CD4-positive, alpha-beta T cell treated with Interleukin-10 for 1 hour (primary cell): Measurements from ENCODE around the gene PDIA2.

ENCODE experiments used
- DNase-seq: peaks from one replicate; pipeline ENCODE4 v3.0.0-alpha.2; 2020

PDIA2 gene

DNA sequence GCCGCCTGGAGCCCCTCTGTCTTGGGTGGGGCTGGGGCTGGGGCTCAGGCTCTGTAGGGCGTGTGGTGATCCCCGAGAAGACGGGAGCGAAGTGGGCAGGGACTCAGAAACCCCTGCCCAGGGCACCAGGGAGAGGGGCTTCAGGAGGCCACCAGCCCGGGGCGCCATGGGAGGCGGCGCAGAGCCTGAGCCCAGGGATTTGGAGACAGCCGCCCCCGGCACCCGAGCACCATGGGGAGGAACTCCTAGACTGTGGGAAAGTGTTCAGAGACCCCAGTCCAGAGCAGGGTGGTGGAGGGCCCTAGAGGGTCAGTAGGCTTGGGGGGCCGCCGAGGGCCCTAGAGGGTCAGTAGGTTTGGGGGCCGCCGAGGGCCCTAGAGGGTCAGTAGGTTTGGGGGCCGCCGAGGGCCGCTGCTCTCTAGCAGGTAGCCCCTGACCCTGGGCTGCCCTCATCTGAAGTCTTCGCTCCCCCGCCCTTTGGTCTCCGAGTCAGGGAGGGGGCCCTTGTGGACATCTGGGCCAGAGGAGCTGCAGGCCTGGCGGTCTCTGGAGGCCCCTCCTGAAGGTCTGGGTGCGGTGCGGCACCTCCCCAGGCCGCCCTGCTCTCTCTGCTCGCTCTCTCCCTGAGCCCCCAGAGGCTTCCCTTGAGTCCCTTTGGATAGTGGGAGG is 1.8 kb upstream of the PDIA2 start:
- DNase-seq: no peak

DNA sequence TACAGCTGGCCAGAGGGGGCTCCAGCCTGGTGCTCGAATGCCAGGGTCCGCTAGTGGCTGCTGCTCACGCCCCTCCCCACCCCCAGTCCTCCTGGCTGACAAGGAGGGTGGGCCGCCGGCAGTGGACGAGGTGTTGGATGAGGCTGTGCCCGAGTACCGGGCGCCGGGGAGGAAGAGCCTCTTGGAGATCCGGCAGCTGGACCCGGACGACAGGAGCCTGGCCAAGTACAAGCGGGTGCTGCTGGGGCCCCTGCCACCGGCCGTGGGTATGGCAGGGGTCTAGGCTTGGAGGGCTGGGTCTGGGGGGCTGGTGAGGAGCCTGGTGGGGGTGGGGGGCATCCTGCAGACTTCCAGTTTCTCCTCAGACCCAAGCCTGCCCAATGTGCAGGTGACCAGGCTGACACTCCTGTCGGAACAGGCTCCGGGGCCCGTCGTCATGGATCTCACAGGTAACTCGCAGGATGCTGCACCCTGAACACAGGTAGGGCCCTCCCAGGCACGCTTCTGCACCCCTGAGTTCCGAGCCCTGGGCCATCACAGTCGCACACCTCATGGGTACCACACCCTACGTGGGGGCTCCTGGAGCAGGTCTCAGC is 1.2 kb upstream of the PDIA2 start:
- no peak for DNase-seq

DNA sequence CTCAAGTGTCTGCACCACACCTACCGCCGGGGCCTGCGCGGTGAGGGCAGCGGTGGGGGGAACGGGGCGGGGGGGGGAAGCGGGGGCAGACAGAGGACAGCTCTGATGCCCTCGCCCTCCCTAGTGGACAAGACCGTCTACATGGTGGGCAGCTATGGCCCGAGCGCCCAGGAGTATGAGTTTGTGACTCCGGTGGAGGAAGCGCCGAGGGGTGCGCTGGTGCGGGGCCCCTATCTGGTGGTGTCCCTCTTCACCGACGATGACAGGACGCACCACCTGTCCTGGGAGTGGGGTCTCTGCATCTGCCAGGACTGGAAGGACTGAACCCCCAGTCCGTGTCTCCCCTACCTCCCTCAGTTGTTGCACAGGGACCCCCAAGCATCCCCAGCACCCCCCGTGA is 473 bp upstream of the PDIA2 start:
- no peak for DNase-seq

DNA sequence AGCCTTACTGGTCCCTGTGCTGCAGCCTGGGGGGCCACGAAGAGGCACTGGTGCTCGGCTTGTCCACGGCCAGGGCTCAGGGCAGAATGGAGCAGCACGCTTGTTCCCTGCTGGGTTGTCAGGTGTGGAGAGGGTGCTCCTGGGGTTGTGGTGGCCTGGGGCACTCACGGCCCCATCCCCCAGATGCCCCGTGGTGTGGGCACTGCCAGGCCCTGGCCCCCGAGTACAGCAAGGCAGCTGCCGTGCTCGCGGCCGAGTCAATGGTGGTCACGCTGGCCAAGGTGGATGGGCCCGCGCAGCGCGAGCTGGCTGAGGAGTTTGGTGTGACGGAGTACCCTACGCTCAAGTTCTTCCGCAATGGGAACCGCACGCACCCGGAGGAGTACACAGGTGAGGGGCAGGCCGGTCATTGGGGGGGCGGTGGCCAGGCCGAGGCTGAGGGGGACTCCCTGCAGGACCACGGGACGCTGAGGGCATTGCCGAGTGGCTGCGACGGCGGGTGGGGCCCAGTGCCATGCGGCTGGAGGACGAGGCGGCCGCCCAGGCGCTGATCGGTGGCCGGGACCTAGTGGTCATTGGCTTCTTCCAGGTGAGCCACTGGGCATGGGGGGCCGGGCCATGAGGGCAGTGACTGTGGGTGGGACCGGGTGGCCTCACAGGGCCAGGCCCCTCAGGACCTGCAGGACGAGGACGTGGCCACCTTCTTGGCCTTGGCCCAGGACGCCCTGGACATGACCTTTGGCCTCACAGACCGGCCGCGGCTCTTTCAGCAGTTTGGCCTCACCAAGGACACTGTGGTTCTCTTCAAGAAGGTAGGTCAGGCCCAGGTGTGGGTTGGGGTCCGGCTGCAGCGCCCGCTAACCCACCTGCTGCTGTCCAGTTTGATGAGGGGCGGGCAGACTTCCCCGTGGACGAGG is 1.5 kb downstream of the PDIA2 start:
- DNase-seq: no peak

DNA sequence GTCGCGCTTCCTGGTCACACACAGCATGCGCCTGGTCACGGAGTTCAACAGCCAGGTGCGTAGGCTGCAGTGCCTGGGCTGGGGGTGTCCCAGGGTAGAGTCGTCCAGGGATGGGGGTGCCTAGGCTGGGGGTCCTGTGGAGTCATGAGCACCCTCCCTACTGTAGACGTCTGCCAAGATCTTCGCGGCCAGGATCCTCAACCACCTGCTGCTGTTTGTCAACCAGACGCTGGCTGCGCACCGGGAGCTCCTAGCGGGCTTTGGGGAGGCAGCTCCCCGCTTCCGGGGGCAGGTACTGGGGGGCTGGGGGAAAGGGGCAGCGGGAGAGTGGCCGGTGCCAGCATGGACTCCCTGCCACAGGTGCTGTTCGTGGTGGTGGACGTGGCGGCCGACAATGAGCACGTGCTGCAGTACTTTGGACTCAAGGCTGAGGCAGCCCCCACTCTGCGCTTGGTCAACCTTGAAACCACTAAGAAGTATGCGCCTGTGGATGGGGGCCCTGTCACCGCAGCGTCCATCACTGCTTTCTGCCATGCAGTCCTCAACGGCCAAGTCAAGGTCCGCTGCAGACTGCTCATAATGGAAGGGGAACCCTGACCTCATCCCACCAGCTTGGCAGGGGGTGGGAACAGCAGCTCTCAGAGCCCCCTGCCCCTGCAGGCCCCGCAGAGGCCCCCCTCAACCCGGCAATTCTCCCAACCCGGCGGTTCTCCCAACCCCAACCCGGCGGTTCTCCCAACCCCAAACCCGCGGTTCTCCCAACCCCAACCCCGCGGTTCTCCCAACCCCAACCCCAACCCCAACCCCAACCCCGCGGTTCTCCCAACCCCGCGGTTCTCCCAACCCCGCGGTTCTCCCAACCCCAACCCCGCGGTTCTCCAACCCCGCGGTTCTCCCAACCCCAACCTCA is 2.4 kb downstream of the PDIA2 start:
- DNase-seq: no peak

DNA sequence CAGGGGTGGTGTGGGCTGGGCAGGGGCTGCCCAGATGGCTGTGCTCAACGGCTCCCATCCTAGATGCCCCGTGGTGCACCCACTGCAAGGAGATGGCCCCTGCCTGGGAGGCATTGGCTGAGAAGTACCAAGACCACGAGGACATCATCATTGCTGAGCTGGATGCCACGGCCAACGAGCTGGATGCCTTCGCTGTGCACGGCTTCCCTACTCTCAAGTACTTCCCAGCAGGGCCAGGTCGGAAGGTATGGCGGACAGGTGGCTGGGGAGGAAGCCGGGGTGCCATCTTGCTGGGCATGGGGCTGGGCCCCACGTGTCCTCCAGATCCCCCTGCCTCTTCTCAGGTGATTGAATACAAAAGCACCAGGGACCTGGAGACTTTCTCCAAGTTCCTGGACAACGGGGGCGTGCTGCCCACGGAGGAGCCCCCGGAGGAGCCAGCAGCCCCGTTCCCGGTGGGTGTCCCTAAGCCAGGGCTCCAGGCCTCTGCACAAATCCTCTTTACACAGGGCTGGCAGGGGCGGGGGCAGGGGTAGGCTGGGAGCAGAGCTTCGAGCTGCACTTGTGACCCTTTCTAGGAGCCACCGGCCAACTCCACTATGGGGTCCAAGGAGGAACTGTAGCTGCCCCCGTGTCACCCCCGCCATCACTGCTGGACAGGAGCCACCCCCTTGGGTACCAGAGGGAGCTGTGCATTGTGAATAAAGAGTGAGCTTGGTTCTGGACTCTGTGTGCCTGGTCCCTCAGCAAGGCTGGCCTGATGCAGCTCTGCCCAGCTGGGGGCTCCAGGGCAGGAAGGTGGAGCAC is 3.7 kb downstream of the PDIA2 start:
- no peak for DNase-seq

DNA sequence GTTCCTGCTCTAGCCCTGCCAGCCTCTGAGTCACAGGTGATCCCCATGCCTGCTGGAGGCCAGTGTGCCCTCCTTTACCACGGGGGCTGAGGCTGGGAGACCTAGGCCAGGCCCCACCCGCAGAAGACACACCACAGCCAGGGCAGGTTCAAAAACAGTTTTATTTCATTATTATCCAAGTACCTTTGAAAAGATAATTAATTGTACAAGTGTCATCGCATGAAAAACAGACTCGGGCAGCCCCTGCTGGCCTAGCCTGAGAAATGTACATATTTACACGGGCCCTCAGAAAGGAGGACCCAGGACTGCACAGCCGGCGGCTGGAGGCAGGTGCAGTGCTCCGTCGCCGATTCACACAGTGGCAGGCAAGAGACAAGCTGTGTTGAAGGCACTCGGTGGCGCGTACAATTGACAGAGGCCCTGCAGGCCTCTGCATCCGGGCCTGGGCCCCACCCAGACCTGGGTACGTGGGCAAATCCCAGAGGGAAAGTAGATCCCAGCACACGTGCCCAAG is 4.4 kb downstream of the PDIA2 start:
- no peak for DNase-seq

DNA sequence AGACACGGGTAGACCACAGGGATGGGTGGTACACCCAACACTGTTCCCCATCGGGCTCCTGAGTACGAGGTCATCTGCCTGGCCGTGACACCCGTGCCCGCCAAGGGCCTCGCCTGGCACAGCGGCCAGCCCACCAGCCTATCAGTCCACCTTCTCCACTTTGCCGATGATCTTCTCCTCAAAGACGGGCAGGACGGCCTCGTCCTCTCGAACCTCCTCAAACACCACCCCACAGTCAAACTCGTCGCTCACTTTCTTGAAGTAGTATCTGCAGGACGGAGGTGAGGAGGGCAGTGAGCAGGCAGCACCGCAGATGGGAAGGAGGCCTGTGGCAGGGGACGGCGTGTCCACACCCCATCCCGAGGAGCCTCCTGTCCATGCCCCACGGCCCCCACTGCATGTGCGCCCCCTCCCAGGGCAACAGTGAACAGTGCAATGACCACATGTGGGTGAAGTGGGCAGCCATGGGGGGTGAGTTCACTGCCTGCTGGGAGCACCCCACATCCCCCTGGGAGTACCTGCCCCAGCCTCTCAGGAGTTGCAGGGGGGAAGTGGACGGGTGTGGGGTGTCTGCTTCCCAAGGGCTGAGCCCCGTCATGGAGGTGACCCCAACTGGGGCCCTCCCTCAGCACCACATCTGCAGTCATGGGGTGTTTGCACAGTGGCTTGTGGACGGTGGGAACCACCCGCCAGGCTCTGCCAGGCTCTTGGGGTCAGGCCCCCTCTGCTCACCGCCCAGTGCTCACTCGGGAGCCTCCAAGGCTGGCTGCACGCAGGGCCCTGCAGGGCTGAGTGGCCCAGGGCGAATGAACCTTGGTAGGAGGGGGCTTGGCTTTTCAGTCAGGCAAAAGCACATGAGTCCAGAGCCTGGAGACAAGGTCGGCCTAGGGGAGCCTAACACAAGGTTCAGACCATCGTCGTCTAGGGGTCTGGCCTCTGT is 5.3 kb downstream of the PDIA2 start:
- no peak for DNase-seq

DNA sequence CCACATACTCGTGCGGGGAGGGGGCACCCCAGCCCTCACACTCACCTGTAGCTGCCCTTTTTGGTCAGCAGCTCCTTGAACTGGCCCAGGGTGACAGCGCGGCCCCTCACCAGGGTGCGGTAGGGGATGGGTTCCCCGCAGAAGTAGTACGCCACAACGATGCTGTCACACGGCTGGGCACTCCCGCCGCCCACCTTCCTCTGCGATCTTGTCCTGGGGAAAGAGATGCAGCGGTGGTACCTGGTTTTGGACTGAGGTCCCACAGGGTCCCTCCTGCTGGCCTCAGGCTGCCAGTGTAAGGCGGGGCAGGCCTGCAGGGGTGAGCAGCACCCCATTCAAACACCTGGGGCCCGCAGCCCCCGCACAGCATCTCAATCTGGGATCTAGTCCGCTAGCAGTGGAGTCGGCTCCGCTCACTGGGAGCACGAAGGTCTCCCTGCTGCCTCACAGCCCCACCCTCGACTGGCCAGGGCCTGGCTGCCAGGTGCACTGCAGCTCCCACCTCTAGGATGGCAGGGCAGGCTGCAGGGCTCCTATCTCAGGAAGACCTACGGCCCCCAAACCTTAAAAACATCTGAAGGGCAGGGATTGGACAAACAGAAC is 6.5 kb downstream of the PDIA2 start:
- DNase-seq: no peak

DNA sequence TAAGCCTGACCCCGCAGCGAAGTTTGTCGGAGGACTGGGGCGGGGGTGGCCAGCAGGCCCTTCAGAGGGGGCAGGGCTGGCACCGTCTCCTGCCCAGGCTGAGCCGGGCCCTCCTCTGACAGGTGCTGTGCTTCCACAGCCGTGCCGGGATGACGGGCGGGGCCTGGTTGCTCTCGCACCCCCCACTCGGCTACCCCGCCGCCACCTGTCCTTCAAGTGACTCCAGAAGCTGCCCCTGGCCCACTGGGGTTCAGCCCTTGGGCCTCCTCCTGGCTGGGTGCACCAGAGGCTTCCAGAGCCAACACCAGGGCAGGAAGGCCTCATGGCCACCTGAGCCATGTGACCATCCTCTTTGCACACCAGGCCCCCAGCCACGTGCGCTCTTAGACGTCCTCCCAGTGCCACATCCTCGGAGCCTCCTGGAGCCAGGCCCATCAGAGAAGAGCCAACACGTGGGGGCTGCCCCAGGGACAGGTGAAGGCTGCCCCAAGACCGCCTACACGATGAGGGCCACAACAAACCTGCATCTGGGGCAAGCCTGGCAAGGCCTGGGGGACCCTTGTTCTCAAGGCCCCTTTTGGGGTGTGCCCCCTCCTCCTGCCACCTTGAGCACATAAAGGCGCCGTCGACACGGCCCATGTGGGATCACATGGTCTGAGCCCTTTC is 7.2 kb downstream of the PDIA2 start:
- DNase-seq: no peak

DNA sequence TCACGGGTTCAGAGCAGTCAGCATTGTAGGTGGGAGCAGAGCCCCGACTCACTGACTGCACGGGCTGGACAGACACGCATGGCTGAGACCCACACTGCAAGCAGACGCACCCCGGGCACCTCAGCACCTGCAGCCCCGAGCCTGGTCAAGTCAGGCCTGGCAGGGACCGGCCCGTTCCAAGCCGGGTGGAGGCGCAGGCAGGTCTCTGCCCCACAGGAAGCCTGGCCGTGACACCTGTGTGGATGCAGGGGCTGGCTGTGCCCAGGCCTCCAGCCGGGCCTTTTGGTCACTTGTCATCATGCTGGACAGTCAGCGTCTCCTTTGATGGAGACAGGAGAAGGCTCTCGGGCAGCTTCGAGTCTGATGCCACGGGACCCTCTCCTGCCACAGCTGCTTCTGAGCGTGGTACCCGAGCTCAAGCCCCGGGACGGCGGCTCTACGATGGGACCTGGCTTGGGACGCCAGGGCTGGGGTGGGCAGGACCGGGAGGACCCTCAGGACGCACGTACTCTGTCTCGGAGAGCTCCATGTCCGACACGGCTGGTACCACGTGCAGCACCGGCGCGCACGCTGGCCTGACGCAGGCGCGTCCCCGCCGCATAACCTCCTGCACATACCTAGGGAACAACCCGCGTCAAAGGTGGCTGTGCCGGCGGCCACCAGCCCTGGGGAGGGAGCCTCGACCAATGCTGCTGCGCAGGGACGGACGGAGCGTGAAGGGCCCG is 7.9 kb downstream of the PDIA2 start:
- no peak for DNase-seq

DNA sequence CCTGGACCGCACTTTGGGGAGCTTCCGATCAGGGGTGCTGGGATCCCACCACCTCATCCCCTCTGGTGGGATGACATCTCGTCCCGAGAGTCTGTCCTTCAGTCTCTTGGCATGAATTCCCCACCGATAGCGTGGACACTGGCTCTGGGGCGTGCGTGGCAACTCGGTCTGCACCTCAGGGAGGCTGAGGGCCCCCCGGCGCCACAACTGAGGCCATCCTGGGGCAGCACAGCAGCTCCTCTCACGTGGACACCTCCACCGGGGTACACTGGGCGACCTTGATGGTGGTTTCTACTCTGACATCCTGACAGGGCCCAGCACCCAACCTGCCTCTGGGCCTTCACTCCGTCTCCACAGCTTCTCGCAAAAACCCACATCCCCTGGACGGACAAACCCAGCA is 8.6 kb downstream of the PDIA2 start:
- DNase-seq: no peak

DNA sequence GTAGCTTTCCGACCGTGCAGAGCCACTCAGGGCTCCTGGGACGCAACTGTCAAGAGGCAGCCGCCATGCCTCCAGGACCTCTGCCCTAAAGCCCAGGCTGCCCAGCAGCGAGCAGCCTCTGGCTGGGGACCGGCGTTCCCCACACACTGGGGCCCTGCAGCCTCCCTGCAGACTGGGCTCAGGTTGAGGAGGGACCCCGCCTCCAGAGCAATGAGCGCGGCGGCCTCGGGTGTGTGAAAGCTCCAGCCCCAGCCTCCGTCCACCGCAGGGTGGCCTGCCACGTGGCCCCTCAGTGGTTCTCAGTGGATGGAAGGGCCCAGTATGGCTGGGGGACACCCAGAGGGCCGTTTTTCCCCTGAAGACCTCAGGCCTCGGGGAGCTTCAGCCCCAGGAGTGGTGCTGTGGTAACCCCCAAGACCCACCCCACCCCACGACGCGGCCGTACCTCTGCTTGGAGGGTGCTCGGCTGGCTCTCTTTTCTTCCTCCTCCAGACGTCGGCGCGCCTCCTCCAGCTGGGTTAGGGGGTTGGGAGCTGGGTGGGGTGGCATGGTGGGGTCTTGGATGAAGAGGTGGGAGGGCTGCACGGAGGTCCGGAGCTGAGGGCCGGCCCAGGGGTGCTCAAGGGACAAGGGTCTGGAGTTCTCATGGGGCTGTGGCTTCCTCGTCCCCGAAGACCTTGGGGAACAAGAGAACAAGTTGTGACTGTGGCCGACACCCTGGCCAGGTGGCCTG is 10.2 kb downstream of the PDIA2 start:
- DNase-seq: no peak

DNA sequence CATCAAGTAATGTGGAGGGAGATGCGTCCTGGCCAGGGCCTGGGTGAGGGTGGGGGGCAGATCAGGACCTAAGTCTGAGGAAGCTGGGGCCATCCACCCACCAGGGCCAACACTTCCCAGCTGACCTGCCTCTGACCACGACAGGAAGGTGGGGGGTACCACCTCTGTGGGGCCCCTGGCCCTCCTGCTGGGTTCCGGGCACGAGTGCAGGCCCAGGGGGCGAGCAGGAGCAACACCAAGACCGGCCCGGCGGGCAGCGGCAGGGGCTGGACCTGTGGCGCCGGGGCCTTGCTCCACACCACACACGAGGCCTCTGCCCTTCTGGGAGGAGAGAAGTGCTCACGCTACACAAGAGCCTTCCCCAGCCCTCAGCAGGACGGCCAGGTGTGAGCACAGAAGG is 13.3 kb downstream of the PDIA2 start:
- DNase-seq: no peak

DNA sequence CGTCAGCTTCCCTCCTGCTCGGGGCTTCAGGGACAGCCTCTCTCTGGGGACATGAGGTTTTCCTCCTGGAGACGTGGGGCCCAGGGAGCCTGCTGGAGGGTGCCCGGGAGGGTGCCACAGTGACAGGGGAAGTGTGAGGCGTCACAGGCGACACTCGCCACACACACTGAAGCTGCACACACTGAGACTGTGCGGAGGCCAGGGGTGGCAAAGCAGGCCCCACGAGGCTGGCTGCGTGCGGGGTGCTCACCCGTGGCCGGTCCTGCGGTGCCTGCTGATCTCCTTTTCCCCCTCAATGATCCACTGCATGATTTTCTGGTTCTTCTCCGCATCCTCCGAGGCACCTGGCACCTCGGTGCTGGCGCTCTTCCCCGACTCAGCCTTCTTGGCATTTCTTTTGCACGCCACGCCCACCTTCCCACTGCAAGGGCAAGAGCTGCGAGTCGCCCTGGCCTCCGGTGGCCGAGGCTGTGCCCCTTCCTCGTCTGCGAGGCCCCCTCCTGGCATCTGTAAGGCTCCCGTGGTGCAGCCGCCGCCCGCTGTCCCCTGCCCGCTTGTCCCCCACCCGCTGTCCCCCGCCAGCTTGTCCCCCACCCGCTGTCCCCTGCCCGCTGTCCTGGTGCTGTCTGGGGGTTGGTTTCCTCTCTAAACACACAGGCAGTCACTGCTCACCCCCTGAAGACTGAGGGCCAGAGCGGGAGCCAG is 14.0 kb downstream of the PDIA2 start:
- no peak for DNase-seq

DNA sequence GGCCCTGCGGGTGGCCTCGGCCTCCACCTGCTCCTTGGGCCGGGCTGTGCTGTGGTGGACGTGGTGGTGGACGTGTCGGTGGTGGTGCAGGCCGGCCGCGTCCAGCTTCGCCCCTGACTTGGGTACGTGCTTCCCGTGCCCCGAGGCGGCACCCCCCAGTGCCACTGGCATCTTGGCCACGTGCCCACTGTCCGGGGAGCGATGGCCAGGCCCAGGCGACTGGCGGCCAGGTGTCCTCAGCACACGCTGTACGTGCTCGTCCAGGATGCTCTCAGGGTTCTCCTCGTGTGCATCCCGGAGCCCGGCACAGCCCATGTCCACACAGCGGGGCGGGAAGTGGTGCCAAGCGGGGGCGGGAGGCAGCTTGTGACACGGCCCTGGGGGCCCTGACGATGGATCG is 14.9 kb downstream of the PDIA2 start:
- no peak for DNase-seq

DNA sequence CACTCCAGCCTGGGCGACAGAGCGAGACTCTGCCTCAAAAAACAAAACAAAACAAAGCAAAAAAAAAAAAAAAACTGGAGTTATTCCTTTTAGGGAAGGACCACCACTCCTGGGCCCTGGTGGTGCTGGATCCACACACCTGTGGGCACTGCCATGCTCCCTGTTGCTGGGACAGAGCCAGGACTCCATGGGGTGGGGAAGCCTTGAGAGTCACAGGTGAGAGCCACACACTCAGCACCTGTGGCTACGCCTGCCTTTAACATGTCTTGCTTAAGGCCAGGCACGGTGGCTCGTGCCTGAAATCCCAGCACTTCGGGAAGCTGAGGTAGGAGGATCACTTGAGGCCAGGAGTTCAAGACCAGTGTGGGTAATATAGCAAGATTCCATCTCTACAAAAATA is 18.3 kb downstream of the PDIA2 start:
- DNase-seq: no peak

DNA sequence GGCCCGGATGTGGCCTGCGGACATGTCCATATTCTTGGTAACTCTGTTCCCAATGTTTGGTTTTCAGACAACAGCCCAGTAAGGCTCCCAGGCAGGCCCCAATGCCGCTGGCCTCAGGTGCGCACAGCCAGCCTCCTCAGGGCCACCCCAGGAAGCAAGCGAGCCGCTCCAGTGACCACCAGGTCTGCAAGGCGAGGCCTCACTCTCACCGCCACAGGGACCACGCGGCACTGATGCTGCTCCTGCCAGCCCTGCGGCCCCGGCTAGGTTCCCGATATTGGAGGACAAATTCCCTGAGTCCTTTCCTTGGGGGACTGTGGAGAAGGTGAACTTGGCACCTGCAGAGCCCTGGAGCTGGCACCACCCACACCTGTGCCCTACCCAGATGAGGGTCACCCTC is 19.0 kb downstream of the PDIA2 start:
- DNase-seq: no peak
